Ascending aorta (tissue), 2 donors: ENCODE results near the gene SLC14A1. TPM values are rescaled to one million over a fixed set of nuclear protein-coding genes. Genes with fewer than 3 reads are reported as not detected.

Source experiments
- DNase-seq, 2 donors: peaks; one replicate each; pipeline ENCODE4 v3.0.0-alpha.2; 2019; ENCODE audit warnings: low spot score in 2 of 2
- H3K27ac ChIP-seq, 2 donors: fragments of 200-600 bp; sonication (generic); one replicate each; pipeline ENCODE4 v1.5.1; 2016 to 2017; ENCODE audit warnings: mild to moderate bottlenecking in 1 of 2
- H3K27me3 ChIP-seq: fragments of 200-600 bp; sonication (generic); one replicate; pipeline ENCODE4 v1.5.1; 2017
- H3K36me3 ChIP-seq, 2 donors: fragments of 200-600 bp; sonication (generic); one replicate each; pipeline ENCODE4 v1.5.1; 2016
- H3K4me1 ChIP-seq, 2 donors: fragments of 200-600 bp; sonication (generic); one replicate each; pipeline ENCODE4 v1.5.1; 2016 to 2017; ENCODE audit warnings: mild to moderate bottlenecking in 1 of 2
- H3K4me3 ChIP-seq, 2 donors: fragments of 200-600 bp; sonication (generic); one replicate each; pipeline ENCODE4 v1.5.1; 2016 to 2017; ENCODE audit warnings: mild to moderate bottlenecking in 1 of 2
- H3K9me3 ChIP-seq, 2 donors: fragments of 200-600 bp; sonication (generic); one replicate each; pipeline ENCODE4 v1.5.1; 2016
- intact Hi-C: fragments of 100-400 bp; cut with DNase I; formaldehyde crosslinking; loops from one replicate; pipeline ENCODE4 v1.15.1; 2023
- total RNA-seq: library from RNA; depleted of rRNA; stranded (reverse); fragments of >200 nt; gene quantifications from one replicate; pipeline ENCODE4 v1.1.0, GENCODE V29; 2016
- TF ChIP-seq, protein P1 (sequence below), 3 experiments: fragments of 200-600 bp in 2 of 3; fragments of 450-650 bp in 1 of 3; sonication (generic) in 2 of 3; IDR thresholded peaks; one replicate each; pipeline ENCODE4 v1.5.1; 2016 to 2019; ENCODE audit warnings: antibody characterized with exemption in 3 of 3, mild to moderate bottlenecking in 1 of 3, moderate library complexity in 1 of 3

Gene SLC14A1
- total RNA-seq, 1 donor from 2014 or later, result 42.7 TPM

DNA sequence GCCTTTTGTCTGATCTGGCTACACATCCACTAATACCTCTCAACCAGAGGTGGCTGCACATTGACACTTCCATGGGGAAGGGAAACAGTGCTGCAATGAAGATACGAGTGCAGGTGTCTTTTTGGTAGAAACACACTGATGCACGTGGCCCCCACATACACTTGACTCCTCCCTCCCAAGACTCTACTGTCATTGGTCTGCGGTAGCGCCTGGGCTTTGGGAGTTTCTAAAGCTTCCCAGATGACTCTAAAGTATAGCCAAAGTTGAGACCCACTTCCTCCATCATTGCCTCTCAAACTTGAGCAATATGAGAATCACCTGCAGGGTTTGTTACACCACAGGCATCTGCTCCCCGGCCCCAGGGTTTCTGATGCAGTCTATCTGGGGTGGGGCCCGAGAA lies 11.0 kb downstream of the SLC14A1 start:
- DNase-seq, result no peak
- Histone ChIP-seq H3K27ac (no peak overlapping the region), H3K36me3 (peaks cover 0 to 6% of the 10 kb centered on the region in 2 donors), H3K27me3 (no peaks in the 10 kb centered on the region), H3K4me3 (no peak overlapping the region), H3K9me3 (no peaks in the 10 kb centered on the region), H3K4me1 (peaks cover 0 to 2% of the 10 kb centered on the region in 2 donors)
- intact Hi-C loops, result no loop called here
- TF ChIP-seq, protein P1, sequence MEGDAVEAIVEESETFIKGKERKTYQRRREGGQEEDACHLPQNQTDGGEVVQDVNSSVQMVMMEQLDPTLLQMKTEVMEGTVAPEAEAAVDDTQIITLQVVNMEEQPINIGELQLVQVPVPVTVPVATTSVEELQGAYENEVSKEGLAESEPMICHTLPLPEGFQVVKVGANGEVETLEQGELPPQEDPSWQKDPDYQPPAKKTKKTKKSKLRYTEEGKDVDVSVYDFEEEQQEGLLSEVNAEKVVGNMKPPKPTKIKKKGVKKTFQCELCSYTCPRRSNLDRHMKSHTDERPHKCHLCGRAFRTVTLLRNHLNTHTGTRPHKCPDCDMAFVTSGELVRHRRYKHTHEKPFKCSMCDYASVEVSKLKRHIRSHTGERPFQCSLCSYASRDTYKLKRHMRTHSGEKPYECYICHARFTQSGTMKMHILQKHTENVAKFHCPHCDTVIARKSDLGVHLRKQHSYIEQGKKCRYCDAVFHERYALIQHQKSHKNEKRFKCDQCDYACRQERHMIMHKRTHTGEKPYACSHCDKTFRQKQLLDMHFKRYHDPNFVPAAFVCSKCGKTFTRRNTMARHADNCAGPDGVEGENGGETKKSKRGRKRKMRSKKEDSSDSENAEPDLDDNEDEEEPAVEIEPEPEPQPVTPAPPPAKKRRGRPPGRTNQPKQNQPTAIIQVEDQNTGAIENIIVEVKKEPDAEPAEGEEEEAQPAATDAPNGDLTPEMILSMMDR (IDR thresholded peaks at IDR 0.05), result no peak

DNA sequence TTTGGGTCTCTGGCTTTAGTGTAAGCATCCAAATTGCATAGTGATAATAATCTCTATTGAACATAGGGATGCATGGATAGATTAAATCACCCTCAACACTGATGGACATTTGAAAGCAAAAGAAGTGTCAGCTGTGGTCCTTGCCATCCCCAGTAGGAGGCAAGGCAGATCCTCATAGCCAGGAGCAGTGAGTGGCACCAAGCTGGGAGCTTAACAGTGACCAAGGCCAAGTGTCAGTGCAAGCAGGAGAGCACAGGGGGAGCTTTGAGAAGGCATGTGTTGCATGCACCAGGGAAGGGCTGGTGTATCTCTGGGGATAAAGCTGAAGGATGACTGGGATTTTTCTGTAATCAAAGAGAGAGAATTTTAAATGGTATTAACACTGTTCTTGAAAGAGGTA lies 14.7 kb downstream of the SLC14A1 start:
- no peak overlapping the region for H3K27ac ChIP-seq
- H3K9me3 ChIP-seq, result no peaks in the 10 kb centered on the region
- TF ChIP-seq, protein P1 (IDR thresholded peaks at IDR 0.05), result no peak
- intact Hi-C loops, result no loop called here
- H3K27me3 ChIP-seq, result no peaks in the 10 kb centered on the region
- no peak overlapping the region for H3K4me3 ChIP-seq
- no peak for DNase-seq
- H3K36me3 ChIP-seq, result peaks cover 0 to 6% of the 10 kb centered on the region in 2 donors
- H3K4me1 ChIP-seq, result peaks cover 0 to 2% of the 10 kb centered on the region in 2 donors

DNA sequence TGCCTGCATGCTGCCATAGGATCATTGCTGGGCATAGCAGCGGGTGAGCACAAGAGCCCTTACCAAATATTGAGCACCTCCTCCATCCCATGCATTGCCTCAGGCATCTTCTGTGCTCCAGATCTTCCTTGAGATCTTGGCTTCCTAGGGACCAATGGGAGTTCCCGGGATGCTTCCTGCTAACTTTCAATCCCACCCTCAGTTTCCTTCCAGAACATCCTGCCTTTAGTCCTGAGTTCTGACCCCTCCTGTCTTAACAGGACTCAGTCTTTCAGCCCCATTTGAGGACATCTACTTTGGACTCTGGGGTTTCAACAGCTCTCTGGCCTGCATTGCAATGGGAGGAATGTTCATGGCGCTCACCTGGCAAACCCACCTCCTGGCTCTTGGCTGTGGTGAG lies 15.3 kb downstream of the SLC14A1 start:
- no peak overlapping the region for H3K27ac ChIP-seq
- peaks cover 0 to 2% of the 10 kb centered on the region in 2 donors for H3K4me1 ChIP-seq
- H3K9me3 ChIP-seq, result no peaks in the 10 kb centered on the region
- H3K27me3 ChIP-seq, result no peaks in the 10 kb centered on the region
- peaks cover 0 to 6% of the 10 kb centered on the region in 2 donors for H3K36me3 ChIP-seq
- DNase-seq, result no peak
- TF ChIP-seq, protein P1 (IDR thresholded peaks at IDR 0.05), result no peak
- H3K4me3 ChIP-seq, result no peak overlapping the region
- intact Hi-C loops, result no loop called here

DNA sequence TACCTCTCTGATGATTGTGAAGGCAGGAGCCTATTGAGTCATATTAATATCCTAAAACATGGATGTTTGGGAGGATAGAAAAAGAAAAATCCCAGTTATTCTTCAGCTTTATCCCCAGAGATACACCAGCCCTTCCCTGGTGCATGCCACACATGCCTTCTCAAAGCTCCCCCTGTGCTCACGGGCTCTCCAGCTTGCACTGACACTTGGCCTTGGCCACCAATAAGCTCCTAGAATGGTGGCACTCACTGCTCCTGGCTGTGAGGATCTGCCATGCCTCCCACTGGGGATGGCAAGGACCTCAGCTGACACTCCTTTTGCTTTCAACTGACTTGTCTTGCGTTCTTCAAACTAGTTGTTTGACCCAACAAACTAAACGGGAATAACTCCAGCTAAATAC lies 15.9 kb downstream of the SLC14A1 start:
- H3K9me3 ChIP-seq, result no peaks in the 10 kb centered on the region
- H3K4me1 ChIP-seq, result peaks cover 0 to 7% of the 10 kb centered on the region in 2 donors
- intact Hi-C loops, result no loop called here
- H3K27me3 ChIP-seq, result no peaks in the 10 kb centered on the region
- H3K27ac ChIP-seq, result no peak overlapping the region
- no peak for DNase-seq
- TF ChIP-seq, protein P1 (IDR thresholded peaks at IDR 0.05), result no peak
- H3K4me3 ChIP-seq, result no peak overlapping the region
- peaks cover 0 to 6% of the 10 kb centered on the region in 2 donors for H3K36me3 ChIP-seq

DNA sequence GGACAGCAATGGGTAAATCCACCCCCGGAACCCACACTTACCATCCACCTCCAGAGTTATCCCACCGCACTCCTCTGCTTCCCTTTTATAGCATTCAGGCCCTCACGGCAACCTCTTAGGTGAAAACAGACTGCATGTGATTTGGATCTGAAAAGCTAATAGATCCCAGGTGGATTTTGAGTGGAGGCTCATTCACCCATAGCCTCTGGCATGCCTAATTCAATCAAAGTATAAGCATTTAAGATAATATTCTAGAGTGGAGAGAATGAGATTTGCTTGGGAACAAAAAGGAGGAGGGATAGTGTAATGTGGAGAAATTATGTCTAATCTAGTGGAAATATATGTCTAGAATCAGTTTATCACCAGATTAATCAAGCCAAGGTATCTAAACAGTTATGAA lies 17.1 kb downstream of the SLC14A1 start:
- intact Hi-C loops, result no loop called here
- Histone ChIP-seq H3K4me3 (no peak overlapping the region), H3K27ac (no peak overlapping the region), H3K4me1 (peaks cover 6 to 17% of the 10 kb centered on the region in 2 donors), H3K27me3 (no peaks in the 10 kb centered on the region), H3K9me3 (no peaks in the 10 kb centered on the region), H3K36me3 (peaks cover 0 to 6% of the 10 kb centered on the region in 2 donors)
- TF ChIP-seq, protein P1 (IDR thresholded peaks at IDR 0.05), result no peak
- DNase-seq, result no peak
